Uterus (tissue), 2 donors: Measurements from ENCODE around the gene EPS8L2.

Source experiments
- POLR2A ChIP-seq, 2 donors: fragments of 450-650 bp; IDR thresholded peaks; one replicate each; pipeline ENCODE4 v1.6.1; 2016; ENCODE audit warnings: antibody characterized with exemption in 2 of 2, mild to moderate bottlenecking in 1 of 2, moderate library complexity in 1 of 2
- TF ChIP-seq, protein P1 (sequence below), 4 experiments: fragments of 200-600 bp in 2 of 4; fragments of 450-650 bp in 2 of 4; sonication (generic) in 2 of 4; IDR thresholded peaks; one replicate each; pipeline ENCODE4 v1.5.1; 2016 to 2019; ENCODE audit warnings: antibody characterized with exemption in 4 of 4, mild to moderate bottlenecking in 2 of 4, moderate library complexity in 1 of 4

DNA sequence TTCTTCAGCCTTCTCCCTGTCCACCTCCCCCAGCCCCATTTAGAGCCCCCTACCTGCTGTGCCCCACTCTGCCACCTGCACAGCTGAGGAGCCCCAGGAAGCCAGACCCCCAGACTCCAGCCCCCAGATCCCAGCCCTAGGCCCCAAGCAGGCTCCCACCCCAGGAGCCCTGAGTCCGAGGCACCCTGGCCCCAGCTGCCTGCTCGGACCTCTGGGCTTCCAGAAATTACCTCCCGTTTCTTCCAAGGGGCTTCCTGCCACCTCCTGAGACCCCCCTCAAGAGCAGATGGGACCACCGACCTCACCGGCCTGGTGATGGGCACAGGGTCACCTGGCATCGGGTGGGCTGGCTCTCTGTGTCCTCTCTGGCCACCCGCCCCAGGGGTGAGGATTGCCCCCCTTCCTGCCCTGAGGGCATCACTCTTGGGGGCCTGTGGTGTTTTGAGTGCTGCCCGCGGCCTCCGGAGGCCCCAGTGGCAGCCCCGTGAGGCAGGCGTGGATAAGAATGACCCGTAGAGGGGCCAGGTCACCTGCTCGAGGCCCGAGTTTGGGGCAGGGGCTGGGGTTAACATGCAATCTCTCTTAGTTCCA, 23.0 kb downstream of the EPS8L2 start:
- TF ChIP-seq, protein P1, sequence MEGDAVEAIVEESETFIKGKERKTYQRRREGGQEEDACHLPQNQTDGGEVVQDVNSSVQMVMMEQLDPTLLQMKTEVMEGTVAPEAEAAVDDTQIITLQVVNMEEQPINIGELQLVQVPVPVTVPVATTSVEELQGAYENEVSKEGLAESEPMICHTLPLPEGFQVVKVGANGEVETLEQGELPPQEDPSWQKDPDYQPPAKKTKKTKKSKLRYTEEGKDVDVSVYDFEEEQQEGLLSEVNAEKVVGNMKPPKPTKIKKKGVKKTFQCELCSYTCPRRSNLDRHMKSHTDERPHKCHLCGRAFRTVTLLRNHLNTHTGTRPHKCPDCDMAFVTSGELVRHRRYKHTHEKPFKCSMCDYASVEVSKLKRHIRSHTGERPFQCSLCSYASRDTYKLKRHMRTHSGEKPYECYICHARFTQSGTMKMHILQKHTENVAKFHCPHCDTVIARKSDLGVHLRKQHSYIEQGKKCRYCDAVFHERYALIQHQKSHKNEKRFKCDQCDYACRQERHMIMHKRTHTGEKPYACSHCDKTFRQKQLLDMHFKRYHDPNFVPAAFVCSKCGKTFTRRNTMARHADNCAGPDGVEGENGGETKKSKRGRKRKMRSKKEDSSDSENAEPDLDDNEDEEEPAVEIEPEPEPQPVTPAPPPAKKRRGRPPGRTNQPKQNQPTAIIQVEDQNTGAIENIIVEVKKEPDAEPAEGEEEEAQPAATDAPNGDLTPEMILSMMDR (IDR thresholded peaks at IDR 0.05): no peak
- no peak for TF ChIP-seq POLR2A (IDR thresholded peaks at IDR 0.05)
